H1 (cell line): Measurements from ENCODE around the gene KEL. TPM values are rescaled to one million over a fixed set of nuclear protein-coding genes. Genes with fewer than 3 reads are reported as not detected.

Experiments
- CTCF ChIA-PET: fragments of 300-600 bp; sonication (Branson Sonifier 250); formaldehyde crosslinking; loops from one replicate; lab custom pipeline; 2021; ENCODE audit not compliant: partially characterized antibody; lab: Charles Lee
- POLR2A ChIA-PET: fragments of 300-600 bp; sonication (Branson Sonifier 250); formaldehyde crosslinking; loops from one replicate; lab custom pipeline; 2021; ENCODE audit warnings: inconsistent platforms; ENCODE audit not compliant: partially characterized antibody; lab: Charles Lee
- DNase-seq, 2 experiments: peaks; one replicate each; pipeline versions ENCODE4 v3.0.0 to v3.0.0-alpha.2; 2010 to 2022; ENCODE audit warnings: low spot score in 2 of 2, low read depth in 1 of 2, mixed read lengths in 1 of 2
- FAIRE-seq: peaks from 2 replicates; lab custom pipeline; 2011; peaks lifted over from hg19 to GRCh38; lab: Jason Lieb, UNC
- H2AFZ ChIP-seq: 2 replicates; pipeline ENCODE4 v1.8.1; 2012; ENCODE audit warnings: low read length, inconsistent platforms
- H2AK5ac ChIP-seq: 2 replicates; pipeline ENCODE4 v1.6.1; 2013; ENCODE audit warnings: low read depth, low read length
- H2BK120ac ChIP-seq: replicated peaks from 2 replicates; pipeline ENCODE3; 2013; ENCODE audit warnings: low read depth, low read length, inconsistent platforms
- H2BK12ac ChIP-seq: 2 replicates; pipeline ENCODE4 v1.6.1; 2013; ENCODE audit warnings: low read depth, low read length
- H2BK15ac ChIP-seq: 2 replicates; pipeline ENCODE4 v1.6.1; 2013; ENCODE audit warnings: low read length
- H2BK20ac ChIP-seq: 2 replicates; pipeline ENCODE4 v1.6.1; 2013; ENCODE audit warnings: low read length
- H2BK5ac ChIP-seq: 2 replicates; pipeline ENCODE4 v1.6.1; 2013; ENCODE audit warnings: low read depth, low read length
- H3K14ac ChIP-seq: 2 replicates; pipeline ENCODE4 v1.6.1; 2013; ENCODE audit warnings: inconsistent platforms; ENCODE audit not compliant: insufficient read length
- H3K18ac ChIP-seq: 2 replicates; pipeline ENCODE4 v1.6.1; 2013; ENCODE audit warnings: low read length; ENCODE audit errors: extremely low read depth
- H3K23ac ChIP-seq: 2 replicates; pipeline ENCODE4 v1.6.1; 2013; ENCODE audit warnings: inconsistent platforms; ENCODE audit not compliant: insufficient read length
- H3K23me2 ChIP-seq: 2 replicates; pipeline ENCODE4 v1.6.1; 2013; ENCODE audit warnings: low read depth, low read length
- H3K27ac ChIP-seq: 2 replicates; pipeline ENCODE4 v1.6.1; 2011; ENCODE audit warnings: low read depth, low read length, inconsistent platforms
- H3K27me3 ChIP-seq, 4 experiments: replicated peaks in 1 of 4; 1 replicate in 1 of 4; 2 replicates in 3 of 4; pipeline versions ENCODE4 v1.6.1 to v1.8.1; 2011 to 2013; ENCODE audit warnings: low read length in 3 of 4, mild to moderate bottlenecking in 3 of 4, inconsistent platforms in 2 of 4, mixed read lengths in 2 of 4, moderate library complexity in 1 of 4; ENCODE audit not compliant: control insufficient read depth in 3 of 4, insufficient read depth in 3 of 4; ENCODE audit errors: extremely low read depth in 1 of 4
- H3K36me3 ChIP-seq, 4 experiments: 2 replicates each; pipeline versions ENCODE4 v1.6.1 to v1.8.1; 2011 to 2013; ENCODE audit warnings: mild to moderate bottlenecking in 4 of 4, low read length in 3 of 4, moderate library complexity in 2 of 4, control low read depth in 1 of 4, inconsistent platforms in 1 of 4; ENCODE audit not compliant: insufficient read depth in 4 of 4, control insufficient read depth in 2 of 4
- H3K4ac ChIP-seq: replicated peaks from 2 replicates; pipeline ENCODE3; 2013; ENCODE audit warnings: low read length, low read depth, mixed read lengths, inconsistent platforms; ENCODE audit not compliant: insufficient read length
- H3K4me1 ChIP-seq, 4 experiments: replicated peaks in 1 of 4; 1 replicate in 1 of 4; 2 replicates in 3 of 4; pipeline versions ENCODE4 v1.6.1 to v1.8.1; 2011 to 2013; ENCODE audit warnings: low read length in 3 of 4, inconsistent platforms in 2 of 4, mixed read lengths in 1 of 4; ENCODE audit not compliant: insufficient read depth in 4 of 4, control insufficient read depth in 3 of 4
- H3K4me2 ChIP-seq, 2 experiments: 2 replicates each; pipeline versions ENCODE4 v1.6.1 to v1.8.1; 2011 to 2013; ENCODE audit warnings: low read depth in 2 of 2, low read length in 2 of 2, control low read depth in 1 of 2, inconsistent platforms in 1 of 2, mild to moderate bottlenecking in 1 of 2; ENCODE audit not compliant: insufficient read depth in 1 of 2
- H3K4me3 ChIP-seq, 4 experiments: fragments of 200-600, 300-600 bp in 1 of 4; sonication (generic), shearing (Covaris generic), sonication (Bioruptor Twin) in 1 of 4; 2 replicates each; pipeline versions ENCODE4 v1.5.1 to v1.8.1; 2011 to 2016; ENCODE audit warnings: low read length in 4 of 4, low read depth in 3 of 4, control low read depth in 2 of 4, inconsistent platforms in 2 of 4, mild to moderate bottlenecking in 2 of 4, mixed read lengths in 1 of 4, moderate library complexity in 1 of 4; ENCODE audit not compliant: insufficient read depth in 2 of 4; ENCODE audit errors: extremely low read depth in 1 of 4
- H3K56ac ChIP-seq: replicated peaks from 2 replicates; pipeline ENCODE3; 2013; ENCODE audit warnings: low read depth, mild to moderate bottlenecking, mixed read lengths, low read length, inconsistent platforms; ENCODE audit not compliant: insufficient read length
- H3K79me1 ChIP-seq: 2 replicates; pipeline ENCODE4 v1.6.1; 2013; ENCODE audit warnings: low read depth, low read length, control low read depth
- H3K79me2 ChIP-seq, 2 experiments: 2 replicates each; pipeline versions ENCODE4 v1.6.1 to v1.8.1; 2012 to 2013; ENCODE audit warnings: low read length in 2 of 2, mild to moderate bottlenecking in 2 of 2, inconsistent platforms in 1 of 2; ENCODE audit not compliant: insufficient read depth in 2 of 2, control insufficient read depth in 1 of 2
- H3K9ac ChIP-seq, 4 experiments: replicated peaks in 1 of 4; 1 replicate in 1 of 4; 2 replicates in 3 of 4; pipeline versions ENCODE4 v1.6.1 to v1.8.1; 2011 to 2013; ENCODE audit warnings: low read depth in 3 of 4, low read length in 3 of 4, control low read depth in 2 of 4, mild to moderate bottlenecking in 2 of 4, moderate library complexity in 2 of 4, inconsistent platforms in 1 of 4; ENCODE audit errors: extremely low read depth in 1 of 4
- H3K9me3 ChIP-seq, 2 experiments: 2 replicates each; pipeline versions ENCODE4 v1.6.1 to v1.8.1; 2012 to 2013; ENCODE audit warnings: mild to moderate bottlenecking in 2 of 2, moderate library complexity in 2 of 2, control low read depth in 1 of 2, inconsistent platforms in 1 of 2, low read depth in 1 of 2, low read length in 1 of 2, mixed read lengths in 1 of 2; ENCODE audit not compliant: insufficient read depth in 2 of 2
- H4K20me1 ChIP-seq, 2 experiments: replicated peaks in 1 of 2; 2 replicates each; pipeline versions ENCODE3 to v1.8.1; 2011 to 2013; ENCODE audit warnings: inconsistent platforms in 2 of 2, low read length in 2 of 2, mild to moderate bottlenecking in 1 of 2; ENCODE audit not compliant: insufficient read depth in 2 of 2, control insufficient read depth in 1 of 2
- H4K5ac ChIP-seq: 2 replicates; pipeline ENCODE4 v1.6.1; 2013; ENCODE audit warnings: low read length, low read depth, mixed read lengths, inconsistent platforms; ENCODE audit not compliant: insufficient read length
- H4K8ac ChIP-seq: 2 replicates; pipeline ENCODE4 v1.8.0; 2013; ENCODE audit warnings: mild to moderate bottlenecking, moderate library complexity, low read length, inconsistent platforms; ENCODE audit not compliant: insufficient read depth; ENCODE audit errors: extremely low read depth
- H4K91ac ChIP-seq: replicated peaks from 2 replicates; pipeline ENCODE3; 2013; ENCODE audit warnings: low read length, mixed read lengths, inconsistent platforms; ENCODE audit not compliant: insufficient read length
- CTBP2 ChIP-seq: IDR thresholded peaks from 2 replicates; pipeline ENCODE4 v1.7.0; 2011; ENCODE audit warnings: borderline replicate concordance, mild to moderate bottlenecking, moderate library complexity, mixed read lengths, low read length; ENCODE audit not compliant: insufficient read depth, insufficient read length
- WGBS, 2 experiments: shearing (Covaris generic) in 1 of 2; methylation state at CpG; one replicate each; pipeline versions ENCODE4 v1.1.6 to v1.1.7; 2013 to 2015; ENCODE audit warnings: low lambda C conversion rate in 2 of 2, mixed read lengths in 2 of 2, inconsistent platforms in 1 of 2, low coverage in 1 of 2, missing lambda C conversion rate in 1 of 2; ENCODE audit not compliant: insufficient replicate concordance in 2 of 2, insufficient coverage in 1 of 2, insufficient read length in 1 of 2; ENCODE audit errors: extremely low coverage in 1 of 2, missing lambda C conversion rate in 1 of 2; 5-methylcytosine and 5-hydroxymethylcytosine counted together
- long read RNA-seq, 2 experiments: library from RNA in 1 of 2; library from capped mRNA in 1 of 2; stranded (forward); transcript quantifications; one replicate each; pipeline ENCODE4 v2.0.0, GENCODE V29; 2021; ENCODE audit warnings: inconsistent platforms in 1 of 2
- polyA minus RNA-seq, 3 experiments: library from RNA; depleted of rRNA, polyadenylated mRNA; stranded (reverse); fragments of >200 nt; gene quantifications; 1 replicate in 2 of 3; 2 replicates in 1 of 3; pipeline ENCODE4 v1.2.3, GENCODE V29; 2011
- polyA plus RNA-seq, 7 experiments: library from polyadenylated mRNA; depleted of rRNA in 3 of 7; stranded (reverse) in 5 of 7; unstranded in 2 of 7; fragments of >200 nt in 5 of 7; fragments of 200-250 nt in 2 of 7; gene quantifications; 1 replicate in 5 of 7; 2 replicates in 1 of 7; 4 replicates in 1 of 7; pipeline versions ENCODE4 v1.2.1 to v1.2.3, GENCODE V29; 2011 to 2013; ENCODE audit warnings: missing spikeins in 2 of 7, mixed read lengths in 2 of 7
- total RNA-seq: library from RNA; stranded (reverse); fragmentation: NEBNext Ultra II Directional; extraction: Animal tissue kit (Norgen Biotek cat#: 25700); gene quantifications from 2 replicates; pipeline ENCODE4 v1.2.1, GENCODE V29; 2021

Gene KEL
- total RNA-seq (1.1 and 1.8 TPM in 2 replicates), polyA plus RNA-seq (2011; rRNA removed) (1.9 and 3.6 TPM in 2 replicates), polyA minus RNA-seq (2011; rRNA and poly(A)+ RNA removed) (1.7 and 3.0 TPM in 2 replicates)
- polyA plus RNA-seq (2011; cell fraction: cytosol; rRNA removed), result 2.8 TPM
- polyA plus RNA-seq (2011; cell fraction: nucleus; rRNA removed), result 14.4 TPM
- 1.5 to 3.5 TPM (median 1.9 TPM) in 4 replicates for polyA plus RNA-seq (2012, experiment 1 of 2)
- 0.50 TPM for polyA plus RNA-seq (2012, experiment 2 of 2)
- polyA plus RNA-seq (2013, experiment 1 of 2), result 0.89 TPM
- polyA plus RNA-seq (2013, experiment 2 of 2), result 0.87 TPM
- 1.4 TPM for polyA minus RNA-seq (2011; cell fraction: cytosol; rRNA and poly(A)+ RNA removed)
- 4.6 TPM for polyA minus RNA-seq (2011; cell fraction: nucleus; rRNA and poly(A)+ RNA removed)
- long read RNA-seq, experiment 1, result 0 reads
- long read RNA-seq, experiment 2, partial matches to known transcripts, result 0 of 1 reads
- long read RNA-seq, experiment 2, other reads (novel, unspliced or antisense), result 1 of 1 reads

DNA sequence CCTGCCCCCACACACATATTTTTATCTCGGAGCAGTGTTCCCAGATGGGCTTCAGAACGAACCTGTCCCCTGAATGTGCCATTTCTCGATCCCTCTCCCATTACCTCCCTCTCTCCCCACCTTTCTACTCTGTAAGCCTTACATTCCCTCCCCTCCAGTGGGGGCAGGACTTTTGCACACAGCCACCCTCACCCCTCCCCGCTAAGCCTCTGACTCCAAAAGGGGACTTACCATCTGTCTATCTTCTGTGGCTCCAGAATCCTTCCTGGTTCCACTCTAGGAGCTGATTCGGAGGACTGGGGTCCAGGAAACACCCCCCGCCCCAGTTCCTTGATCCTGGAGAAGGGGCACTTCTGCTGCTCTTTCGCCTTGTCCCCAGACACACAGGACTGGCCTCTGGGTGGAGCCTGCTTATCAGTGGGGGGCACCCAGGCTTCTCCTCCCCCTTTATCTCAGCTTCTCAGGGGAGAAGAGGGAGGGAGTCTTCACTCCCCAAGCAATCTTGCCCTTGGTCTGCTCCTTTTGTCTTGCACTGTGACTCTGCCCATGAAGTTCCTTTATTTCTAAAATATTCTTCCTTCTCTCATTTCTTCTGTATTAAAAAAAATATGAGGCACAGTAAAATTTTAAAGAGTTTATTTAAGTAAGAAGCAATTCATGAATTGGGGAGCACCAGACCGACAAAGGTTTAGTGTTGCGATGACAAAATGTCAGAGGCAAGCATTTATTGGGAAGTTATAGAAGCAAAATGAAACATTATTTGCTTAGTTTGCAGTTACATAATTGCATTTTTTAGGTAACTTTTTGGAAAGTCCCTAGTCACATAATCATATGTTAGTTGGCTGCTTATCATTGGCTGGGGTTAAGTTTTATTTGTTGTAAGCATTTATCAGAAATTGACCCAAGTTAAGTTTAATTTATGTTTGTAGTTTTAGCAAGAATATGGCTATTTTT is at the start of gene KEL:
KEL (minus strand) TSS at position 391 of the 954 bp plus-strand sequence; CDS start at position 234, 157 bp downstream.
- Histone ChIP-seq H2BK5ac (no peak within 1 kb of the TSS), H4K91ac (peak within 1 kb of the TSS; percentile 1), H2AFZ (no peak within 1 kb of the TSS), H3K4me1 (peaks cover 0 to 11% (median 4%) of the 10 kb centered on the region in 4 experiments; a peak in 6 of 7 replicates), H3K23ac (no peak within 1 kb of the TSS), H3K56ac (no peak within 1 kb of the TSS), H2BK20ac (no peak within 1 kb of the TSS), H3K27ac (no peak within 1 kb of the TSS), H3K4ac (no peak within 1 kb of the TSS), H3K9me3 (no peaks in the 10 kb centered on the region; a peak in 1 of 4 replicates), H2BK12ac (peak within 1 kb of the TSS; percentile 2; the same call in 1 of the 2 replicates), H3K23me2 (peaks cover 2% of the 10 kb centered on the region; the same call in 1 of the 2 replicates), H3K4me2 (peak within 1 kb of the TSS in 1 of 2 experiments; percentile 26; a peak in 1 of 4 replicates), H4K8ac (no peak within 1 kb of the TSS), H2BK15ac (no peak within 1 kb of the TSS), H2BK120ac (no peak within 1 kb of the TSS), H2AK5ac (no peak within 1 kb of the TSS), H3K79me2 (no peaks in the 10 kb centered on the region), H3K14ac (no peak within 1 kb of the TSS), H3K9ac (no peak within 1 kb of the TSS; a peak in 1 of 7 replicates), H4K20me1 (no peaks in the 10 kb centered on the region), H3K79me1 (no peaks in the 10 kb centered on the region), H3K18ac (no peak within 1 kb of the TSS), H3K4me3 (peak within 1 kb of the TSS in 1 of 4 experiments; percentile 4; a peak in 1 of 8 replicates), H3K27me3 (no peaks in the 10 kb centered on the region), H3K36me3 (no peaks in the 10 kb centered on the region), H4K5ac (no peak within 1 kb of the TSS)
- FAIRE-seq (no peak), DNase-seq (no peak)
- 91% methylated on average over 9 of the region's 9 CpGs; no CpG with 5 or more reads in 1 of the 2 experiments for WGBS, 2 experiments
- ChIA-PET POLR2A (interaction anchor here (1.2 kb wide), 1 partner anchor 37 kb away, joined by 3 read pairs; no protein-coding TSS in a partner anchor), CTCF (interaction anchor here (0.6 to 2.9 kb wide), 11 partner anchors 9 to 664 kb away, joined by 3 to 16 read pairs (median 4); partner anchors contain the start of genes LLCFC1 and TRPV5)
- TF ChIP-seq CTBP2, result no peak
